OCI-LY7 (cell line): ENCODE results near the gene ARRB1. TPM values are rescaled to one million over a fixed set of nuclear protein-coding genes. Genes with fewer than 3 reads are reported as not detected.

ENCODE experiments used
- BruUV-seq: library from RNA; stranded (reverse); fragments of 400-500 nt; replicated peaks from 2 replicates; lab custom pipeline; 2021; lab: Mats Ljungman, UMichigan
- CTCF ChIA-PET: fragments of 300-600 bp; sonication (Branson Sonifier 250); formaldehyde crosslinking; loops from one replicate; lab custom pipeline; 2022; ENCODE audit warnings: antibody characterized with exemption; ENCODE audit not compliant: unreplicated experiment; lab: Charles Lee
- POLR2A ChIA-PET: fragments of 300-600 bp; sonication (Branson Sonifier 250); formaldehyde crosslinking; loops from one replicate; lab custom pipeline; 2022; ENCODE audit warnings: antibody characterized with exemption; lab: Charles Lee
- DNase-seq: peaks from one replicate; pipeline ENCODE4 v3.0.0-alpha.2; 2015; ENCODE audit warnings: low spot score
- H2AFZ ChIP-seq: fragments of 200-600 bp; sonication (generic), shearing (Covaris generic); 2 replicates; pipeline ENCODE4 v1.6.1; 2014; ENCODE audit warnings: mild to moderate bottlenecking, antibody characterized with exemption, low read length, moderate library complexity
- H3K27ac ChIP-seq: fragments of 200-600 bp; sonication (generic); 2 replicates; pipeline ENCODE4 v1.5.1; 2014; ENCODE audit warnings: mixed run types, low read depth, mild to moderate bottlenecking, moderate library complexity, low read length, inconsistent platforms; ENCODE audit not compliant: poor library complexity, severe bottlenecking
- H3K36me3 ChIP-seq: fragments of 200-600 bp; sonication (generic); 2 replicates; pipeline ENCODE4 v1.6.1; 2014; ENCODE audit warnings: mild to moderate bottlenecking, antibody characterized with exemption, low read length, moderate library complexity, mixed read lengths; ENCODE audit not compliant: insufficient read depth
- H3K4me1 ChIP-seq: fragments of 200-600 bp; sonication (generic); 2 replicates; pipeline ENCODE4 v1.5.1; 2014; ENCODE audit warnings: mild to moderate bottlenecking, low read length; ENCODE audit not compliant: insufficient read depth, poor library complexity, severe bottlenecking
- H3K4me2 ChIP-seq: fragments of 200-600 bp; sonication (generic); 2 replicates; pipeline ENCODE4 v1.6.1; 2014; ENCODE audit warnings: mild to moderate bottlenecking, low read length
- H3K4me3 ChIP-seq: fragments of 200-600 bp; sonication (generic); 2 replicates; pipeline ENCODE4 v1.5.1; 2014; ENCODE audit warnings: mild to moderate bottlenecking, low read depth, low read length; ENCODE audit not compliant: poor library complexity, severe bottlenecking
- H3K79me2 ChIP-seq: fragments of 200-600 bp; sonication (generic); 2 replicates; pipeline ENCODE4 v1.6.1; 2016; ENCODE audit warnings: low read depth, mild to moderate bottlenecking, low read length, moderate library complexity, mixed read lengths; ENCODE audit not compliant: insufficient read depth
- H3K9me2 ChIP-seq: fragments of 200-600 bp; sonication (generic); 2 replicates; pipeline ENCODE4 v1.6.1; 2016; ENCODE audit warnings: mild to moderate bottlenecking, low read length, mixed read lengths; ENCODE audit not compliant: insufficient read depth
- H3K9me3 ChIP-seq: fragments of 200-600 bp; sonication (generic); 2 replicates; pipeline ENCODE4 v1.6.1; 2014; ENCODE audit warnings: mild to moderate bottlenecking, mixed run types, low read length, mixed read lengths
- H4K20me1 ChIP-seq: fragments of 200-600 bp; sonication (generic); 2 replicates; pipeline ENCODE4 v1.6.1; 2014; ENCODE audit warnings: mild to moderate bottlenecking, antibody characterized with exemption, low read length, moderate library complexity, mixed read lengths; ENCODE audit not compliant: insufficient read depth
- CTCF ChIP-seq: fragments of 200-600 bp; sonication (generic); conservative IDR thresholded peaks from 2 replicates; pipeline ENCODE4 v1.5.1; 2014; ENCODE audit warnings: mild to moderate bottlenecking, antibody characterized with exemption, low read length, moderate library complexity, mixed read lengths
- EZH2phosphoT487 ChIP-seq: fragments of 200-600 bp; sonication (generic); IDR thresholded peaks from 2 replicates; pipeline ENCODE4 v1.6.1; 2018; ENCODE audit warnings: low read depth, borderline replicate concordance, mild to moderate bottlenecking, mixed run types, antibody characterized with exemption, low read length, moderate library complexity, mixed read lengths
- intact Hi-C: fragments of 100-400 bp; cut with micrococcal nuclease; formaldehyde crosslinking; loops from one replicate; pipeline ENCODE4 v1.10.0; 2022; ENCODE audit not compliant: unreplicated experiment
- total RNA-seq, 2 experiments: library from RNA; depleted of rRNA in 1 of 2; stranded (reverse); fragments of >200 nt in 1 of 2; shearing (Covaris generic) in 1 of 2; gene quantifications; 2 replicates each; pipeline ENCODE4 v1.2.3, GENCODE V29; 2014 to 2022

The ARRB1 gene
- total RNA-seq, 2 experiments from 2014 or later, result not detected

GRCh38 chr11:75280770-75281468, 70.5 kb downstream of the ARRB1 start:
- H2AFZ ChIP-seq, result no peak overlapping the region
- H4K20me1 ChIP-seq, result no peaks in the 10 kb centered on the region
- no peaks in the 10 kb centered on the region for H3K9me2 ChIP-seq
- peaks cover 5% of the 10 kb centered on the region for H3K4me1 ChIP-seq
- no TSS peak for BruUV-seq
- H3K4me2 ChIP-seq, result no peak overlapping the region
- H3K9me3 ChIP-seq, result no peaks in the 10 kb centered on the region
- H3K36me3 ChIP-seq, result no peaks in the 10 kb centered on the region
- ChIA-PET CTCF (interaction anchor here (1.6 to 2.1 kb wide), 2 partner anchors 102 to 105 kb away, joined by 6 to 10 read pairs; no protein-coding TSS in a partner anchor), POLR2A (interaction anchor here (1.0 kb wide), 1 partner anchor 100 kb away, joined by 3 read pairs; no protein-coding TSS in a partner anchor)
- no peak overlapping the region for H3K27ac ChIP-seq
- DNase-seq, result no peak
- intact Hi-C loops, result loop anchor here (1.0 to 5.0 kb wide), 2 partner anchors 103 to 256 kb away; no protein-coding TSS in a partner anchor
- TF ChIP-seq EZH2phosphoT487, result no peak
- no peak for TF ChIP-seq CTCF
- H3K4me3 ChIP-seq, result no peak overlapping the region
- H3K79me2 ChIP-seq, result no peaks in the 10 kb centered on the region

DNA sequence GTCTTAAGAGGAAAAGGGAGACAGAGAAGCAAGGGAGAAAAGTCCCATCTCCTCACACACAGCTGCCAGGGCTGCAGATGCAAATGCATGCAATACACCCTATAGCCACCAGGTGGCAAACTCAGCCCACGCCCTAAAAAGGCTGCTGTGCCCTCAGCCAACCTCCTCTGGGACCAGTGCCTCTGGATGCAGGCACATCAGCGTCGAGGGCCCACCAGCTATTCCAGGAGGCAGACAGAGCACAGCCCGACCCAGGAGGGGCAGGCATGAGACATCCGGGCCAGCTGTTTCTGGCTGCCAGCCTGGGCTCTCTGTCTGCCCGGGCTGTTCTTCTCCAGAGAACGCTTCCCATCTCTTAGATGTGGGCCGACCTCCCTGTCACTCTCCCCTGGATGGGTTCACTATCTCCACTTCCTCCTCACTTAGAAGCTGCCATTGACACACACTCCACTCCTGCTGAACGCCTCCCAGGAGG, 71.2 kb downstream of the ARRB1 start:
- Histone ChIP-seq H3K79me2 (no peaks in the 10 kb centered on the region), H3K36me3 (no peaks in the 10 kb centered on the region)
- POLR2A ChIA-PET, result interaction anchor here (1.0 kb wide), 1 partner anchor 100 kb away, joined by 3 read pairs; no protein-coding TSS in a partner anchor

More for the DNA sequence above, 71.2 kb downstream of the ARRB1 start:
- H2AFZ ChIP-seq, result no peak overlapping the region
- CTCF ChIA-PET, result interaction anchor here (1.6 to 2.1 kb wide), 2 partner anchors 102 to 105 kb away, joined by 6 to 10 read pairs; no protein-coding TSS in a partner anchor
- no peaks in the 10 kb centered on the region for H3K9me2 ChIP-seq
- no peaks in the 10 kb centered on the region for H3K9me3 ChIP-seq
- no peak overlapping the region for H3K4me2 ChIP-seq
- DNase-seq, result peak; percentile 71
- BruUV-seq, result no TSS peak
- H3K4me3 ChIP-seq, result no peak overlapping the region
- intact Hi-C loops, result loop anchor here (1.0 to 5.0 kb wide), 2 partner anchors 104 to 257 kb away; no protein-coding TSS in a partner anchor
- H4K20me1 ChIP-seq, result no peaks in the 10 kb centered on the region
- TF ChIP-seq EZH2phosphoT487 (no peak), CTCF (peak; percentile 90)
- H3K4me1 ChIP-seq, result peaks cover 11% of the 10 kb centered on the region
- no peak overlapping the region for H3K27ac ChIP-seq
